GM12864 (cell line): ENCODE data around the gene EVL.

Experiments
- DNase-seq: peaks from one replicate; pipeline ENCODE4 v3.0.0-alpha.2; 2011; ENCODE audit warnings: low read depth
- H3K4me3 ChIP-seq: 2 replicates; pipeline ENCODE4 v1.5.1; 2011; ENCODE audit warnings: mild to moderate bottlenecking, low read depth, low read length, control low read depth
- TF ChIP-seq, protein P1 (sequence below): IDR thresholded peaks from 2 replicates; pipeline ENCODE4 v1.5.1; 2011; ENCODE audit warnings: low read depth, mild to moderate bottlenecking, moderate library complexity, low read length, control low read depth, inconsistent platforms; ENCODE audit errors: missing control alignments

The EVL gene

DNA sequence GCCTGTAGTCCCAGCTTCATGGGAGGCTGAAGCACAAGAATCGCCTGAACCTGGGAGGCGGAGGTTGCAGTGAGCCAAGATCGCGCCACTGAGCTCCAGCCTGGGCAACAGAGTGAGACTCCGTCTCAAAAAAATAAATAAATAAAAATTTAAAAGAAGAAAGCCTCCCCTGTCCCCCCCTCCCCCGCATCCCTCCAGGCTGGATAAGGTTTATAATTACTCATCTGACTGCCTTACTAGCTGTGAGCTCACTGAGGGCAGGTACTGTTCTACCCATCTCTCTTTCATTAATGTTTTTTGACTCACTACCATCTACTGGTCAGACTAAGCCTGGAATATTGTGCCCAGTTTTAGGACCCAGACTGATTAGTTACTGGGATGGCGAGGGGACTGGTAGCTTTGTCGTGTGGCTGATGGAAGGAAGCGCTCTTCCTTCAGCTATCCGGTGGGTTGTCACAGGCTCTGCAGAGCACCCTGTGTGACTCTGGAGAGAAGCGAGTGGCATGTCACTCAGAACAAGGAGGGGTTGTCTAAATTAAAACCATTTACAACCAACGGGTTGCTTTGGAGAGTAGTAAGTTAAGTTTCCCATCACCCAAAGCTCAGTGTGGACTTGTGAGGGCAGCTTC lies 16.9 kb downstream of the EVL start:
- H3K4me3 ChIP-seq: no peak overlapping the region
- no peak for DNase-seq
- TF ChIP-seq, protein P1, sequence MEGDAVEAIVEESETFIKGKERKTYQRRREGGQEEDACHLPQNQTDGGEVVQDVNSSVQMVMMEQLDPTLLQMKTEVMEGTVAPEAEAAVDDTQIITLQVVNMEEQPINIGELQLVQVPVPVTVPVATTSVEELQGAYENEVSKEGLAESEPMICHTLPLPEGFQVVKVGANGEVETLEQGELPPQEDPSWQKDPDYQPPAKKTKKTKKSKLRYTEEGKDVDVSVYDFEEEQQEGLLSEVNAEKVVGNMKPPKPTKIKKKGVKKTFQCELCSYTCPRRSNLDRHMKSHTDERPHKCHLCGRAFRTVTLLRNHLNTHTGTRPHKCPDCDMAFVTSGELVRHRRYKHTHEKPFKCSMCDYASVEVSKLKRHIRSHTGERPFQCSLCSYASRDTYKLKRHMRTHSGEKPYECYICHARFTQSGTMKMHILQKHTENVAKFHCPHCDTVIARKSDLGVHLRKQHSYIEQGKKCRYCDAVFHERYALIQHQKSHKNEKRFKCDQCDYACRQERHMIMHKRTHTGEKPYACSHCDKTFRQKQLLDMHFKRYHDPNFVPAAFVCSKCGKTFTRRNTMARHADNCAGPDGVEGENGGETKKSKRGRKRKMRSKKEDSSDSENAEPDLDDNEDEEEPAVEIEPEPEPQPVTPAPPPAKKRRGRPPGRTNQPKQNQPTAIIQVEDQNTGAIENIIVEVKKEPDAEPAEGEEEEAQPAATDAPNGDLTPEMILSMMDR: no peak

DNA sequence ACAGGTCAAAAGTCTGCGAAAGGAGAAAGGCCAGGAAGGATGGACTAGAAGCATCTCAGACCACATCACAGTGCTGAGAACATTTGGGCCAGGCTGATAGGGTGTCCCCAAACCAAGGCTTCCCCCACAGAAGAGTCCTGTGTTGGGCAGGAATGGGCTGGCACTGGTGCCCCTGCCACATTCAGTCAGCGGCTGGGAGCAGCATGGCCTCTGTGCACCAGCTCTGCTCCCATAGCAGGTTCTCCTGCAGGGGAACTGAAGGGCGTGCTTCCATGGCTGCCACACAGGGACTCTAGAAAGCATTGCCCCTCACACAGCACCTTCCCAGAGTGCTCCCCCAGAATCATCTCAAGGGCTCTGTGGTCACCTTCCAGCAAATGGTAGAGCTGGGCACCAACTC lies 17.5 kb downstream of the EVL start:
- TF ChIP-seq, protein P1: no peak
- no peak for DNase-seq
- no peak overlapping the region for H3K4me3 ChIP-seq

DNA sequence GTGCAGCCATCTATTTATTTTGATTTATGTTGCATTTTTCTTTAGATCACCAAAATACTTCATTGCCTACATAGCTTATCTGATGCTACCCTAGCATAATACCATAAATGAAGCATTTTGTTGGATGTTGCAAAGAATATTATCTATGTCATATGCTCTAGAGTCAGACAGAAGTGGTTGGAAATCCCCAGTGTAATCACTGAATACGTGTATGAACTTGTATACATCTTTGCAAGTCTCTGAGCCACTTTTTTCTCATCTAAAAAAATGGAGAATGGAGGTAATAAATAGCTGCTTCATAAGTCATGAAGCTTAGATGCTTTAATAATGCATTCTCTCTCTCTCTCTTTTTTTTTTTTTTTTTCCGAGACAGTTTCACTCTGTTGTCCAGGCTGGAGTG lies 18.5 kb downstream of the EVL start:
- no peak for DNase-seq
- TF ChIP-seq, protein P1: no peak
- no peak overlapping the region for H3K4me3 ChIP-seq

DNA sequence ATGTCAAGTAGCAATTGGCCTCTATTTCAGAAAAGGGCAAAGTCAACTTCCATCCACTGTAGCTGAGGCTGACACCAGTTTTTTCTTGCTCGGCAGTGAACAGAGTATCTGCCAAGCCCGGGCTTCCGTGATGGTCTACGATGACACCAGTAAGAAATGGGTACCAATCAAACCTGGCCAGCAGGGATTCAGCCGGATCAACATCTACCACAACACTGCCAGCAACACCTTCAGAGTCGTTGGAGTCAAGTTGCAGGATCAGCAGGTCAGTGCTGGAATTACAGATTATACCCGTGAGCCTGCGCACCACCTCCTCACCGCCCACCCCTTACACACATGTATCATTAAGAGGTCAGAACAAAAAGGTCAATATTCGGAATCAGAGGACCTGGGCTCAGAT lies 19.4 kb downstream of the EVL start:
- TF ChIP-seq, protein P1: no peak
- no peak overlapping the region for H3K4me3 ChIP-seq
- no peak for DNase-seq

DNA sequence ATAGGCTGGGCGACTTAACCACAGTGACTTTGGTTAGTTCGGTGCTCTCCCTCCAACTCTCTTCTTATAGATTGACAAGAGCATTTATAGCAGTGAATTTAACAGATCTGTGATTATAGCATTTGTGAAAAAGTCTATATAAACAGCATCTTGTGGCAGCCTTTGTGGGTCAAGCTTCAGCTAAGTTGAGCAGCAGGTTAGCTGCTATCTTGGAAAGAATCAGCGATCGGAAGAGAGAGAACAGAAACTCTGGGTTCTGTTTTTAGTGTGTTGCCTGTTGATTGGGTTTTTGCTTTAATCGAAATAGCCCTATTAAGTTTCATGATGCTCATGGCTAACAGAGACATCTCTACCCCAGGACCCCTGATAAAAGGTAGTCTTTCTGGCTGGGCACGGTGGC lies 20.2 kb downstream of the EVL start:
- DNase-seq: no peak
- TF ChIP-seq, protein P1: no peak
- no peak overlapping the region for H3K4me3 ChIP-seq

DNA sequence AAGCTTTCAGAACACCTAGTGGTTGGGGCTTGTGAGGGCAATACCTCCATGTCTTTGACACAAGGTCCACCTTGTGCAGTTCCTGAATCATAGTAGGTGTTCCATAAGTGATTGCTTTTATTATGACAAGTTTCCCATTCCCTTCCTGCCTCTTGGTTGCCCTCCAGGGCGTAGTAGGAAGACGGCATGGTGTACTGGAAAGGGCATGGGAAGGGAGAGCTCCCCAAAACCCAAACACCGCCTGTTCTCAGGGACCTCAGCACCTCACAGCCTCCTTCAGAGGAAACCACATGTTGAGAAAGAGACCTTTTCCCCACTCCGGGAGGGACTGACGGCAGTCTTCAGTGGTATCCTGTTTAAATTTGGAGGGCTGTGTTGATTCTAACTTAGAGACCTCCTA lies 21.1 kb downstream of the EVL start:
- TF ChIP-seq, protein P1: no peak
- no peak overlapping the region for H3K4me3 ChIP-seq
- no peak for DNase-seq

DNA sequence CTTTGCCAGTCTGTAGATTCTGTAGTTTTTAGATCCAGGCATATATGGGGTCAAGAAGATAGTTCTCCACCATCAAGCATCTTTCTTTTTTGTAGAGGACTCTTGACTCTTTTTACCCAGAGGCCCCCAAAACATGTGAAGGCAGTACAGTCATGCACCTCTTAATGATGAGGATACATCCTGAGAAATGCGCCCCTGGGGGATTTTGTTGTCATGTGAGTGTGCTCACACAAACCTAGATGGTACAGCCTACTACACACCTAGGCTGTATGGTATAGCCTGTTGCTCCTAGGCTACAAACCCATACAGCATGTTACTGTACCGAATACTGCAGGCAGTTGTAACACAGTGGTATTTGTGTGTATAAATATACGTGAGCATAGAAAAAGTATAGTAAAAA lies 23.0 kb downstream of the EVL start:
- no peak for DNase-seq
- TF ChIP-seq, protein P1: no peak
- no peak overlapping the region for H3K4me3 ChIP-seq
